GM06990 (cell line): ENCODE results near the gene RCAN3.

Experiments used
- DNase-seq: peaks from one replicate; pipeline ENCODE4 v3.0.0-alpha.2; 2011; ENCODE audit not compliant: insufficient read length; ENCODE audit errors: extremely low read depth
- H3K27me3 ChIP-seq: replicated peaks from 2 replicates; pipeline ENCODE4 v1.6.0; 2011; ENCODE audit warnings: low read length; ENCODE audit not compliant: control insufficient read depth, insufficient read depth
- H3K36me3 ChIP-seq: 2 replicates; pipeline ENCODE4 v1.5.1; 2011; ENCODE audit warnings: low read length; ENCODE audit not compliant: control insufficient read depth, insufficient read depth
- H3K4me3 ChIP-seq: replicated peaks from 2 replicates; pipeline ENCODE4 v1.5.1; 2011; ENCODE audit warnings: low read depth, mild to moderate bottlenecking, control low read depth, low read length
- TF ChIP-seq, protein P1 (sequence below): IDR thresholded peaks from 2 replicates; pipeline ENCODE4 v1.5.1; 2011; ENCODE audit warnings: low read length, control low read depth, mild to moderate bottlenecking, inconsistent platforms; ENCODE audit not compliant: insufficient read depth, poor library complexity, severe bottlenecking

The RCAN3 gene

DNA sequence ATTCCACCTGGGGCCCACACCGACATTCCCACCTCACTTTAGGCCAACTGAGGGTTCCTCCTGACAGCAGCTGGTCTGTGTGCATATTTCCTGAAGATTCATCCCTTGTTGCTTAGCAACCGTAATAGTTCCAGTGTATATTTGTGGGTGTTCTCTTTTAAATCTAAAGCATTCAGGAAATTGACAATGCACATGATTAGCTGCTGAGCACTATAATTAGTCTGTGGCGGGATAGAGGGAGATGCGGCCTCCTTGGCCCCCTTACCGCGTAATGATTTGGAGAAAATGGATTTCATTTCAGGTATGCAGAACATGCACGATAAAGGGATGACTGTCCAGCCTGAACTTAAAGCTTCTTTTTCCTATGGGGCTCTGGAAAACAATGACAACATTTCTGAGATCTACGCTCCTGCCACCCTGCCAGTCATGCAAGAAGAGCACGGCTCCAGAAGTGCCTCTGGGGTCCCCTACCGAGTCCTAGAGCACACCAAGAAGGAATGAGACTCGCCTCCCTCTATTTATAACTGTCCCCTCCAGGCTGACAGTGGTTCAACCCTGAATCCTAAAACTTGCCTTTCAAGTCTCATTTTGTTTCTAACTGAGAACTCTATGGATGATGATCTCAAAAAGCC is 33.8 kb upstream of the RCAN3 start:
- TF ChIP-seq, protein P1, sequence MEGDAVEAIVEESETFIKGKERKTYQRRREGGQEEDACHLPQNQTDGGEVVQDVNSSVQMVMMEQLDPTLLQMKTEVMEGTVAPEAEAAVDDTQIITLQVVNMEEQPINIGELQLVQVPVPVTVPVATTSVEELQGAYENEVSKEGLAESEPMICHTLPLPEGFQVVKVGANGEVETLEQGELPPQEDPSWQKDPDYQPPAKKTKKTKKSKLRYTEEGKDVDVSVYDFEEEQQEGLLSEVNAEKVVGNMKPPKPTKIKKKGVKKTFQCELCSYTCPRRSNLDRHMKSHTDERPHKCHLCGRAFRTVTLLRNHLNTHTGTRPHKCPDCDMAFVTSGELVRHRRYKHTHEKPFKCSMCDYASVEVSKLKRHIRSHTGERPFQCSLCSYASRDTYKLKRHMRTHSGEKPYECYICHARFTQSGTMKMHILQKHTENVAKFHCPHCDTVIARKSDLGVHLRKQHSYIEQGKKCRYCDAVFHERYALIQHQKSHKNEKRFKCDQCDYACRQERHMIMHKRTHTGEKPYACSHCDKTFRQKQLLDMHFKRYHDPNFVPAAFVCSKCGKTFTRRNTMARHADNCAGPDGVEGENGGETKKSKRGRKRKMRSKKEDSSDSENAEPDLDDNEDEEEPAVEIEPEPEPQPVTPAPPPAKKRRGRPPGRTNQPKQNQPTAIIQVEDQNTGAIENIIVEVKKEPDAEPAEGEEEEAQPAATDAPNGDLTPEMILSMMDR, result no peak

DNA sequence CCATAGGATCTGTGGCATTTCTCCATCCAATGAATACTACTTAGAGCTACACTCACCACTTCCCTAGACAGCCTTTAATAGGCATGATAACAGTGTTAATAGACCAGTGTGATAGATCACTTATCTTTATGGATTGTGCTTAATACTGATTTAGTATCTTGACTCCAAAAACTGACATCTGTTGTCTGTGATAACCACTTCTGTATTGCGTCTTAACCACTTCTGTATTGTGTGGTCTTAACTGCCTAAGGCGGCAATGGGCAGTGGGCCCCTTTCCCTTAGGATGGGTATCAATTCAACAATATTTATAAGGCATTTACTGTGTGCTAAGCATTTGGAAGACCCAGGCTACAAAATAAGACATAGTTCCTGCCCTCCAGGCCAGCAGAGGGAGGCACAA is 32.0 kb upstream of the RCAN3 start:
- H3K27me3 ChIP-seq, result no peaks in the 10 kb centered on the region
- DNase-seq, result no peak
- H3K36me3 ChIP-seq, result no peaks in the 10 kb centered on the region
- TF ChIP-seq, protein P1, result no peak
- H3K4me3 ChIP-seq, result no peak overlapping the region

More for the DNA sequence above, 33.8 kb upstream of the RCAN3 start:
- DNase-seq, result no peak
- H3K36me3 ChIP-seq, result peaks cover 2% of the 10 kb centered on the region; the same call in 1 of the 2 replicates
- no peak overlapping the region for H3K4me3 ChIP-seq
- no peaks in the 10 kb centered on the region for H3K27me3 ChIP-seq

DNA sequence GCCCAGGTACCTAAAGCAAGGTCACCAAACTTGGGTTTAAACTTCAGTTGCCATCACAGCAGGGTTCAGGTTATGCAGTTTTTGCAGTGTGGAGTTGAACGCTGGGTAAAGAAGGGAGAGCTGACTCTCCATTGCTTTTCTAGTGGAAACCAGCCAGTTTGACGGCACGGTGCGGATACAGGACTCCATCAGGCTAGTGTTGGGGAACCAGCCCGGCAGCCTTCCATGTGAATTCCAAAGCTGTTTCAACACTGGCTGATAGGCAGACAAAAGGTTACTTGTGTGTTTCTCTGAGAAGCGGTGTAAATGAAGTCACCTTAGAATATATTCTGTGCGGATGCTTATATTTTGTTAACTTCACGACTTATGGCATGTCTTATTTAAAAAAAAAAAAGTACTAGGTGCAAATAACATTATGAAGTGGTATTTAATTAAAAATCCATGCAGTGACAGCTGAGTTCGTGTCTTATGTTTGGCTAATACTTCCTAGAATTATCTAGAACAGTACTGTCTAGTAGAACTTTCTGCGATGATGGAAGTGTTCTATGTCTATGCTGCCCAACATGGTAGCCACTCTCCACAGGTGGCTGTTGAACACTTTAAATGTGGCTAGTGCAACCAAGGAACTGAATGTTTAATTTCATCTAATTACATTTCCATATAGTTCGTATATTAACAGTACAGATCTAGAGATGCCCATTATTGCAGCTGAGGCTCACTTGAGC is 29.9 kb upstream of the RCAN3 start:
- TF ChIP-seq, protein P1, result no peak
- no peak overlapping the region for H3K4me3 ChIP-seq
- H3K27me3 ChIP-seq, result no peaks in the 10 kb centered on the region
- H3K36me3 ChIP-seq, result no peaks in the 10 kb centered on the region
- DNase-seq, result no peak

DNA sequence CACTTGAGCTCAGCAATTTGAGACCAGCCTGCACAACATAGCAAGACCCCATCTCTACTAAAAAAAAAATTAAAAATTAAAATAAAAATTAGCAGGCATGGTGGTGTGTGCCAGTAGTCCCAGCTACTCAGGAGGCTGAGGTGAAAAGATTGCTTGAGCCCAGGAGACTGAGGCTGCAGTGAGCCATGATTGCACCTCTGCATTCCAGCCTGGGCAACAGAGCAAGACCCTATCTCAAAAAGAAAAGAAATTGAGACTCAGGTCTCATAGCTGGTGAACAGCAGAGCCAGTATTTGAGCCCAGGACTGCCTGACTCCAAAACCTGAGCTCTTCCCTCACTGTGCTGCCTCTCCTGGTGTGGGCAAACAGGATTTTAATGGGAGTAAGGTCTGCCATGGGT is 28.4 kb upstream of the RCAN3 start:
- TF ChIP-seq, protein P1, result no peak
- H3K36me3 ChIP-seq, result no peaks in the 10 kb centered on the region
- no peak for DNase-seq

DNA sequence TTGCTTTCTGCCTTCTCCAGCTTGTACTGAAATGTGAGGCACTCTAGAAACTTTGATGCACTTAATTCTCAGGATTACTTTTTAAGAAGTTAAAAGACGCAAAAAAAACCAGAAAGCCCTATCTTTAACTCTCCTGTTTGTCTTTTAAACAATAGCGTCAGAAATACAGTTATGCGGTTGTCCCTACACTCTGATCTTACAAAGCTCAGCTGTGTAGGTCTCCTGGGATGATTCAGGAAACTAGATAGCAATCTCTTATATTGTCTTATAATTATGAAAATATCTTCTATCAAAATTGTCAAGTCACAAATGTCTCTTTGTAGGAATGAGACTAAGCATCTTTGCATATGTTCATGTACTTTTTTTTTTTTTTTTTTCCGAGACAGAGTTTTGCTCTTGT is 26.9 kb upstream of the RCAN3 start:
- Histone ChIP-seq H3K36me3 (no peaks in the 10 kb centered on the region), H3K4me3 (no peak overlapping the region), H3K27me3 (no peaks in the 10 kb centered on the region)
- TF ChIP-seq, protein P1, result no peak
- no peak for DNase-seq

More for the DNA sequence above, 28.4 kb upstream of the RCAN3 start:
- no peaks in the 10 kb centered on the region for H3K27me3 ChIP-seq
- H3K4me3 ChIP-seq, result no peak overlapping the region
